ENCODE data around the gene PLCD3. TPM values are rescaled to one million over a fixed set of nuclear protein-coding genes. Genes with fewer than 3 reads are reported as not detected.

The PLCD3 gene
- total RNA-seq, 1 experiment from 2014 or later: 55.8 TPM

GRCh38 chr17:45148183-45149036, 16.1 kb upstream of the PLCD3 start, which contains the start of gene HEXIM1 (continued):
- TF ChIP-seq ZNF671 (CRISPR knock-in tag; IDR thresholded peaks at IDR 0.05) (peak; percentile 95), ZNF512 (CRISPR knock-in tag; IDR thresholded peaks at IDR 0.05; ENCODE audit: borderline replicate concordance) (no peak), EMX1 (CRISPR knock-in tag; IDR thresholded peaks at IDR 0.05) (peak; percentile 94), GRHL2 (CRISPR knock-in tag; IDR thresholded peaks at IDR 0.05; ENCODE audit: insufficient replicate concordance, severe bottlenecking) (no peak), FOXK1 (CRISPR knock-in tag; IDR thresholded peaks at IDR 0.05) (0 out of 2 replicates have a peak, but pooled peaks have one; percentile 20), ATF2 (CRISPR knock-in tag; IDR thresholded peaks at IDR 0.05; ENCODE audit: borderline replicate concordance, low read depth) (no peak), ZNF232 (CRISPR knock-in tag; IDR thresholded peaks at IDR 0.05) (peak; percentile 9; the same call in 1 of the 2 replicates), NFE2L1 (CRISPR knock-in tag; IDR thresholded peaks at IDR 0.05) (peak; percentile 71; the same call in 1 of the 2 replicates), CREM (CRISPR knock-in tag; IDR thresholded peaks at IDR 0.05) (no peak; the same call in 1 of the 2 replicates), ZNF416 (CRISPR knock-in tag; IDR thresholded peaks at IDR 0.05) (peak; percentile 95), AFF4 (CRISPR knock-in tag; IDR thresholded peaks at IDR 0.05; ENCODE audit: borderline replicate concordance) (no peak), ATF3 (CRISPR knock-in tag; conservative IDR thresholded peaks at IDR 0.05) (no peak), MXD4 (CRISPR knock-in tag; IDR thresholded peaks at IDR 0.05; ENCODE audit: borderline replicate concordance) (no peak), ZSCAN18 (CRISPR knock-in tag; IDR thresholded peaks at IDR 0.05) (no peak), SOX15 (CRISPR knock-in tag; IDR thresholded peaks at IDR 0.05) (peak; percentile 36), E2F5 (CRISPR knock-in tag; IDR thresholded peaks at IDR 0.05) (no peak), ZNF396 (CRISPR knock-in tag; IDR thresholded peaks at IDR 0.05; ENCODE audit: borderline replicate concordance) (no peak), MYBL2 (CRISPR knock-in tag; IDR thresholded peaks at IDR 0.05) (no peak), STAT6 (CRISPR knock-in tag; conservative IDR thresholded peaks at IDR 0.05; ENCODE audit: low read depth) (no peak), USF1 (CRISPR knock-in tag; IDR thresholded peaks at IDR 0.05) (no peak), ESRRA (CRISPR knock-in tag; IDR thresholded peaks at IDR 0.05; ENCODE audit: borderline replicate concordance) (no peak), MLX (CRISPR knock-in tag; IDR thresholded peaks at IDR 0.05) (no peak), MAX (CRISPR knock-in tag; IDR thresholded peaks at IDR 0.05) (0 out of 2 replicates have a peak, but pooled peaks have one; percentile 18), JAZF1 (CRISPR knock-in tag; IDR thresholded peaks at IDR 0.05) (no peak)

All from WTC11 (cell line).